ENCODE measurements around the gene RHOG. TPM values are rescaled to one million over a fixed set of nuclear protein-coding genes. Genes with fewer than 3 reads are reported as not detected.

The RHOG gene
- total RNA-seq, 1 experiment from 2014 or later, result 33.6 TPM

DNA sequence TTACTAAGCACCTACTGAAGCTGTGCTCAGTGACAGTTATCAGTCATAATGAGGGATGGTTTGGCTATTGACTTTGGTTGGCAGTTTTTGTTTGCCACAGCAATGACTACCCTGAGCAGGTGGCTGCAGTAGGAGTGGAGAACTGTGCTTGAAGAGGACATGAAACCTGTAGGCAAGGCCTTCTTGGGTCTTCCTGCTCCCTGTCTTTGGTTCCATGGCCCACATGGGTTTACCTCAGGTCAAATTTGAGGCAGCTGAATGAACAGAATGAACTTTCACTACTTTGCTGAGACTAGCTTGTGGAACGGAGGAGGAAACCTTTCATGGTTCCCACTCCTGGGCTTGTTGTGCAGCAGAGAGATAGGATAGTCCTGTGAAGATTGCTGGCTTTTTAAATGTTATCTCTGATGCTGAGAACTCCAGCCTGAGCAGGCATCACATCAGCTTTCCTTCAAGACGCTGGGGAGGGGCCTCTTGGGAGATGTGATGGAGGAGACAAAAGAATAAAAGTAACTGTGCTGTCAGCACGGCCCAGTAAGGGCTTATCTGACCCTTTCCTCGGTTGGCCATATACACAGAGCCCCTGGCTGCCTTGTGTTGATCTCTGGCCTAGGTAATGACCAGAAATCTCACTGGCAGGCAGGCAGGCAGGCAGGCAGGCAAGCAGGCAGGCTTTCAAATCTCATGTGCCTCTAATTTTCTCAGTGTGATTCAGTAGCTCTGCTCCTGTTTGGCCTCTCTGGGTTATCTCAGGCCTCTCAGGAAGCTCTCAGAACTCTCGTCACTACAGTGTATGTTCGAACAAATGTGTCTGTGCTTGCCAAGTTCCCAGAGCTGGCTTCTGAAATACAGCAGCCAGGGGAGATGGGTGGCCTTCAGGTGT, 26.7 kb upstream of the RHOG start:
- Mint-ChIP-seq H3K9me3 (no peaks in the 10 kb centered on the region), H3K4me1 (peaks cover 8% of the 10 kb centered on the region), H3K4me3 (no peak overlapping the region), H3K36me3 (no peaks in the 10 kb centered on the region), H3K27me3 (ENCODE audit: low read depth) (peaks cover 3% of the 10 kb centered on the region; the same call in 1 of the 2 replicates), H3K27ac (no peak overlapping the region)
- TF ChIP-seq SOX15 (CRISPR knock-in tag; IDR thresholded peaks at IDR 0.05), result no peak
- no peak for TF ChIP-seq FOXP4 (CRISPR knock-in tag; IDR thresholded peaks at IDR 0.05)
- TF ChIP-seq, protein P1, sequence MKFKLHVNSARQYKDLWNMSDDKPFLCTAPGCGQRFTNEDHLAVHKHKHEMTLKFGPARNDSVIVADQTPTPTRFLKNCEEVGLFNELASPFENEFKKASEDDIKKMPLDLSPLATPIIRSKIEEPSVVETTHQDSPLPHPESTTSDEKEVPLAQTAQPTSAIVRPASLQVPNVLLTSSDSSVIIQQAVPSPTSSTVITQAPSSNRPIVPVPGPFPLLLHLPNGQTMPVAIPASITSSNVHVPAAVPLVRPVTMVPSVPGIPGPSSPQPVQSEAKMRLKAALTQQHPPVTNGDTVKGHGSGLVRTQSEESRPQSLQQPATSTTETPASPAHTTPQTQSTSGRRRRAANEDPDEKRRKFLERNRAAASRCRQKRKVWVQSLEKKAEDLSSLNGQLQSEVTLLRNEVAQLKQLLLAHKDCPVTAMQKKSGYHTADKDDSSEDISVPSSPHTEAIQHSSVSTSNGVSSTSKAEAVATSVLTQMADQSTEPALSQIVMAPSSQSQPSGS (CRISPR knock-in tag; IDR thresholded peaks at IDR 0.05; ENCODE audit: borderline replicate concordance, low read depth), result no peak
- no peak for TF ChIP-seq CREM (CRISPR knock-in tag; IDR thresholded peaks at IDR 0.05)
- TF ChIP-seq, protein P2, sequence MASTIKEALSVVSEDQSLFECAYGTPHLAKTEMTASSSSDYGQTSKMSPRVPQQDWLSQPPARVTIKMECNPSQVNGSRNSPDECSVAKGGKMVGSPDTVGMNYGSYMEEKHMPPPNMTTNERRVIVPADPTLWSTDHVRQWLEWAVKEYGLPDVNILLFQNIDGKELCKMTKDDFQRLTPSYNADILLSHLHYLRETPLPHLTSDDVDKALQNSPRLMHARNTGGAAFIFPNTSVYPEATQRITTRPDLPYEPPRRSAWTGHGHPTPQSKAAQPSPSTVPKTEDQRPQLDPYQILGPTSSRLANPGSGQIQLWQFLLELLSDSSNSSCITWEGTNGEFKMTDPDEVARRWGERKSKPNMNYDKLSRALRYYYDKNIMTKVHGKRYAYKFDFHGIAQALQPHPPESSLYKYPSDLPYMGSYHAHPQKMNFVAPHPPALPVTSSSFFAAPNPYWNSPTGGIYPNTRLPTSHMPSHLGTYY (CRISPR knock-in tag; IDR thresholded peaks at IDR 0.05), result no peak
- TF ChIP-seq ZNF138 (CRISPR knock-in tag; conservative IDR thresholded peaks at IDR 0.05), result no peak
- no peak for TF ChIP-seq E2F1 (CRISPR knock-in tag; IDR thresholded peaks at IDR 0.05)
- TF ChIP-seq ESRRA (CRISPR knock-in tag; IDR thresholded peaks at IDR 0.05; ENCODE audit: borderline replicate concordance), result no peak
- TF ChIP-seq, protein P3, sequence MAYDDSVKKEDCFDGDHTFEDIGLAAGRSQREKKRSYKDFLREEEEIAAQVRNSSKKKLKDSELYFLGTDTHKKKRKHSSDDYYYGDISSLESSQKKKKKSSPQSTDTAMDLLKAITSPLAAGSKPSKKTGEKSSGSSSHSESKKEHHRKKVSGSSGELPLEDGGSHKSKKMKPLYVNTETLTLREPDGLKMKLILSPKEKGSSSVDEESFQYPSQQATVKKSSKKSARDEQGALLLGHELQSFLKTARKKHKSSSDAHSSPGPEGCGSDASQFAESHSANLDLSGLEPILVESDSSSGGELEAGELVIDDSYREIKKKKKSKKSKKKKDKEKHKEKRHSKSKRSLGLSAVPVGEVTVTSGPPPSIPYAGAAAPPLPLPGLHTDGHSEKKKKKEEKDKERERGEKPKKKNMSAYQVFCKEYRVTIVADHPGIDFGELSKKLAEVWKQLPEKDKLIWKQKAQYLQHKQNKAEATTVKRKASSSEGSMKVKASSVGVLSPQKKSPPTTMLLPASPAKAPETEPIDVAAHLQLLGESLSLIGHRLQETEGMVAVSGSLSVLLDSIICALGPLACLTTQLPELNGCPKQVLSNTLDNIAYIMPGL (CRISPR knock-in tag; IDR thresholded peaks at IDR 0.05), result no peak
- TF ChIP-seq EMX1 (CRISPR knock-in tag; IDR thresholded peaks at IDR 0.05), result no peak
- ChIA-PET CTCF (interaction anchor here (1.1 to 7.0 kb wide), 4 partner anchors 10 to 92 kb away, joined by 3 to 40 read pairs (median 7); partner anchors contain the start of gene STIM1), POLR2A (interaction anchor here (0.5 kb wide), 1 partner anchor 21 kb away, joined by 8 read pairs; no protein-coding TSS in a partner anchor)
- DNase-seq (ENCODE audit: low spot score), result no peak
- no peak for ATAC-seq

DNA sequence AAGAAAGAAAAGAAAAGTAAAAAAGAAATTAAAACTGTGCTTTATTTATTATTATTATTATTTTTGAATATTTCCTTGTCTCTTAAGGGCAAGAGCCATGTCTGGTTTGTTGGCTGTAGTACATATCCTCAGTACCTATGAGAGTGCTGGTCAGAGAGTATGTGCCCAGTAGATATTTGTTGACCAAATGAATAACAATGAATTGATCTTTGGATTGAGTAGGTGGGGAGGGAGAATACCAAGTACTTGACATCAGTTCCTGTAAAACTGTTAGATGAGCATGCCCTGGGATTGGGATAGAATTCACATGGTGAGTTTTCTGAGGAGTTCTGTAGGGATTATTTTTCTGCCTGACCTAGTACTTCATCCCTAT, 26.1 kb upstream of the RHOG start:
- H3K36me3 Mint-ChIP-seq, result no peaks in the 10 kb centered on the region
- ChIA-PET CTCF (interaction anchor here (1.4 to 7.0 kb wide), 3 partner anchors 10 to 17 kb away, joined by 3 to 40 read pairs (median 11); partner anchors contain the start of gene STIM1), POLR2A (interaction anchor here (1.6 kb wide), 1 partner anchor 27 kb away, joined by 3 read pairs; no protein-coding TSS in a partner anchor)
- H3K27ac Mint-ChIP-seq, result no peak overlapping the region
- H3K9me3 Mint-ChIP-seq, result no peaks in the 10 kb centered on the region
- DNase-seq (ENCODE audit: low spot score), result no peak
- no peak overlapping the region for H3K4me3 Mint-ChIP-seq
- ATAC-seq, result no peak
- peaks cover 15% of the 10 kb centered on the region for H3K4me1 Mint-ChIP-seq
- peaks cover 5% of the 10 kb centered on the region; the same call in 1 of the 2 replicates for H3K27me3 Mint-ChIP-seq (ENCODE audit: low read depth)
- TF ChIP-seq USF2 (CRISPR knock-in tag; IDR thresholded peaks at IDR 0.05) (no peak), GRHL2 (CRISPR knock-in tag; IDR thresholded peaks at IDR 0.05; ENCODE audit: insufficient replicate concordance, severe bottlenecking) (no peak), IRF2 (CRISPR knock-in tag; IDR thresholded peaks at IDR 0.05; ENCODE audit: borderline replicate concordance, low read depth) (no peak), E2F5 (CRISPR knock-in tag; IDR thresholded peaks at IDR 0.05) (no peak), E2F1 (CRISPR knock-in tag; IDR thresholded peaks at IDR 0.05) (no peak), CDX4 (CRISPR knock-in tag; IDR thresholded peaks at IDR 0.05; ENCODE audit: borderline replicate concordance) (no peak), TEAD4 (CRISPR knock-in tag; IDR thresholded peaks at IDR 0.05) (no peak)
- TF ChIP-seq, protein P4, sequence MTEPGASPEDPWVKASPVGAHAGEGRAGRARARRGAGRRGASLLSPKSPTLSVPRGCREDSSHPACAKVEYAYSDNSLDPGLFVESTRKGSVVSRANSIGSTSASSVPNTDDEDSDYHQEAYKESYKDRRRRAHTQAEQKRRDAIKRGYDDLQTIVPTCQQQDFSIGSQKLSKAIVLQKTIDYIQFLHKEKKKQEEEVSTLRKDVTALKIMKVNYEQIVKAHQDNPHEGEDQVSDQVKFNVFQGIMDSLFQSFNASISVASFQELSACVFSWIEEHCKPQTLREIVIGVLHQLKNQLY (CRISPR knock-in tag; IDR thresholded peaks at IDR 0.05), result no peak
- TF ChIP-seq, protein P5, sequence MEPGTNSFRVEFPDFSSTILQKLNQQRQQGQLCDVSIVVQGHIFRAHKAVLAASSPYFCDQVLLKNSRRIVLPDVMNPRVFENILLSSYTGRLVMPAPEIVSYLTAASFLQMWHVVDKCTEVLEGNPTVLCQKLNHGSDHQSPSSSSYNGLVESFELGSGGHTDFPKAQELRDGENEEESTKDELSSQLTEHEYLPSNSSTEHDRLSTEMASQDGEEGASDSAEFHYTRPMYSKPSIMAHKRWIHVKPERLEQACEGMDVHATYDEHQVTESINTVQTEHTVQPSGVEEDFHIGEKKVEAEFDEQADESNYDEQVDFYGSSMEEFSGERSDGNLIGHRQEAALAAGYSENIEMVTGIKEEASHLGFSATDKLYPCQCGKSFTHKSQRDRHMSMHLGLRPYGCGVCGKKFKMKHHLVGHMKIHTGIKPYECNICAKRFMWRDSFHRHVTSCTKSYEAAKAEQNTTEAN (CRISPR knock-in tag; IDR thresholded peaks at IDR 0.05), result no peak
